GM12872 (cell line): ENCODE measurements around the gene AHCYL1.

Source experiments
- TF ChIP-seq, protein P1 (sequence below): IDR thresholded peaks from 3 replicates; pipeline ENCODE4 v1.5.1; 2011; ENCODE audit warnings: low read depth, mild to moderate bottlenecking, low read length, moderate library complexity; ENCODE audit not compliant: insufficient read depth

Gene AHCYL1

DNA sequence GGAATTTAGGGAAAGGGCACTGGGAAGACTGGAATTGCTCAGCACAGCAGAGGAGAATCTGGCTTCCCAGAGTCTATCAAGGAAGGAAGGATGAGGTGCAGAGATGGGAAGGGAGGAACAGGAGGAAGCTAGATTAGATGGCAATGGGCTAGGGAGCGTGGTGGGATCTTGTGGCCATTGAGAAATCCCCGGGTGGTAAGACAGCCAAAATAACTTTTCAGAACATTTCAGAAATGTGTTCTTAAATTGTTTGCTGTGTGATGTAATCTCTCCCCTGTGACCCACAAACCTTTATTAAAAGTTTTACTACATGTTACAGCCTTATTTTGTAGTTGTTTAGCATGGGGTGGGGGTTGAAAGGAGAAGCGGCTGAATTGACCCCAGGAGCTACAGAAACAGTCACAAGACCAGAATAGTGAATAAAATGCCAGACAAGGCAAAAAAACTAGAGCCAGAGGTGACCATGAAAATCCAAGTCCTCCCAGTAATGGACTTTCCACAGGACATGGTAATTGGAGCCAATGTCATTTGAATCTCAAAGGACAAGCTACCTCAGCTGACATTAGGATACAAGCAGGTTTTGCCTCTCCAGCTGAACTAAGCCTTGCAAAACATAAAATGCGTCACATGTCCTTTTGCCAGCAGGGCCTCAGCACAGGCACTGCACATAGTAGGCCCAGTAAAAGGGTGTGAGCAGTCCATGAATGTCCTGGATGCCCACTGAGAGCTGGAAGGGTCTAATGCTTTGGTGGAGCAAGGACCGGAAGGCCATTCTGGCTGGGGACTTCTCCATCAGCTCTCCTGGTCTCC, 980 bp upstream of the AHCYL1 start:
- TF ChIP-seq, protein P1, sequence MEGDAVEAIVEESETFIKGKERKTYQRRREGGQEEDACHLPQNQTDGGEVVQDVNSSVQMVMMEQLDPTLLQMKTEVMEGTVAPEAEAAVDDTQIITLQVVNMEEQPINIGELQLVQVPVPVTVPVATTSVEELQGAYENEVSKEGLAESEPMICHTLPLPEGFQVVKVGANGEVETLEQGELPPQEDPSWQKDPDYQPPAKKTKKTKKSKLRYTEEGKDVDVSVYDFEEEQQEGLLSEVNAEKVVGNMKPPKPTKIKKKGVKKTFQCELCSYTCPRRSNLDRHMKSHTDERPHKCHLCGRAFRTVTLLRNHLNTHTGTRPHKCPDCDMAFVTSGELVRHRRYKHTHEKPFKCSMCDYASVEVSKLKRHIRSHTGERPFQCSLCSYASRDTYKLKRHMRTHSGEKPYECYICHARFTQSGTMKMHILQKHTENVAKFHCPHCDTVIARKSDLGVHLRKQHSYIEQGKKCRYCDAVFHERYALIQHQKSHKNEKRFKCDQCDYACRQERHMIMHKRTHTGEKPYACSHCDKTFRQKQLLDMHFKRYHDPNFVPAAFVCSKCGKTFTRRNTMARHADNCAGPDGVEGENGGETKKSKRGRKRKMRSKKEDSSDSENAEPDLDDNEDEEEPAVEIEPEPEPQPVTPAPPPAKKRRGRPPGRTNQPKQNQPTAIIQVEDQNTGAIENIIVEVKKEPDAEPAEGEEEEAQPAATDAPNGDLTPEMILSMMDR, result no peak

DNA sequence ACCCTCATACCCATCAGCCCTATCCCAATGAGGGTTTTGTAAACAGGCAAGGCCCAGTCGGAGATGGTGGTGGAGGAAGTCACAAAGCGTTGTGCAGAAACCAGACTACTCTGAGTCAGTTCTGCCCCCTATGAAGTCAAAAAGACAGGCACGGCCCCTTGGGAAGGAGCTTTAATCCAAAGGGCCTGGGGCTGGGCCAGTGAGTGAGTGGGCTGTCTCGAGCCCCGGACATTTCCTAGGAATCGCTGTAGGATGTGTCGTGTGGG, 442 bp upstream of the AHCYL1 start:
- TF ChIP-seq, protein P1, result no peak

DNA sequence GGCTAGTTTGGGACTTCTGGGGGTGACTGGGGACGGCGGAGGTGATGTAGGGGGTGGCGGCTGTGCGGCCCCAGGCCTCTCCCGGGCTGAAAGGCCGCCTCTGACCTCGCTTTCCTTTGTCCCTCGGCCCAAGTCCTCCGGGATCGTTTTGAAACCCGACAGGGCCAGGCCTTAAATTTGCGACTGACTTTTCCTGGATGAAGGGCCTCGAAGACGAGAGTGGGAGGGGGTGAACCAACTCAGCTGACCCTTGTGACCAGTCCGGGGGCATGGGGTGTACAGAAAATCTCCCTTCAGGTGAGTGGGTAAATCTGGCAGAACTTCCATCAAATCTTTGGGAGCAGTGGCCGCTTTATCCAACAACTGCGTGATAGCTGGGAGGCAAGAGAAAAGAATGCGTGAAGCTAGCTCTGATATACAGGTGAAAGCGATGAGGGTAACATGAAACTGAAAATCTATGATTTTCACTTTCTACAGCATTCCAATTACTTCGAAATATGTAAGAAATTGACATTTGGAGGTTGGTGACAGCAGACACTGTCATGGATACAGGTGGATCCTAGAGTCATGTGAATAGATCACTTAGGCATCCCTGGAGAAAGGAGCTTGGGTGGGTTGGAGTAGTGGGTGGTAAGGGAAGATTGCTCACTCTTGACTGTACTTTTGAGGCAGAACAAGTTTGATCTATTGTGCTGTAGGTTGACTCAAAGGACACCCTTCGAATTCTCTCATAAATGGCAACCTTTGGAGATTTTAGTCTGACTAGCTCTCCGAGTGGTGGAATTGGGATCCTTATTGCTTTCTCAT, 885 bp downstream of the AHCYL1 start:
- TF ChIP-seq, protein P1, result no peak

DNA sequence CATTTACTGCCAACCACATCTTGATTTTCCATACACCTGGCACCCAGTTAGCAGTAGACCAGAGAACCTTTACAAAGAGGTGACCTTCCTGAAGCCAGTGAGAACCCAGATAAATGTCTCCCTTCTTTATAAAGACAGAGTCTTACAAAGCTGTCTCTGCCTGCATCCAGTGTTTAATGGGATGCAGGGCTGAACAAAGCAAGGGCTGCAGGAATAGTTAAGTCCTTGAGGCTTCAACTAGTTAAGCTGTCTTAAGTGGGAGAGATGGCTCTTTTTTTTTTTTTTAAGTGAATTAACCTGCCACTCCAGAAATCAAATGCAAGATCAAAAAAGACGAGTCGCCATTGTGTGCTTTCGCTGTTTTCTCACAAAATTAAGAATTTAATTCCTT, 1.5 kb downstream of the AHCYL1 start:
- TF ChIP-seq, protein P1, result no peak

DNA sequence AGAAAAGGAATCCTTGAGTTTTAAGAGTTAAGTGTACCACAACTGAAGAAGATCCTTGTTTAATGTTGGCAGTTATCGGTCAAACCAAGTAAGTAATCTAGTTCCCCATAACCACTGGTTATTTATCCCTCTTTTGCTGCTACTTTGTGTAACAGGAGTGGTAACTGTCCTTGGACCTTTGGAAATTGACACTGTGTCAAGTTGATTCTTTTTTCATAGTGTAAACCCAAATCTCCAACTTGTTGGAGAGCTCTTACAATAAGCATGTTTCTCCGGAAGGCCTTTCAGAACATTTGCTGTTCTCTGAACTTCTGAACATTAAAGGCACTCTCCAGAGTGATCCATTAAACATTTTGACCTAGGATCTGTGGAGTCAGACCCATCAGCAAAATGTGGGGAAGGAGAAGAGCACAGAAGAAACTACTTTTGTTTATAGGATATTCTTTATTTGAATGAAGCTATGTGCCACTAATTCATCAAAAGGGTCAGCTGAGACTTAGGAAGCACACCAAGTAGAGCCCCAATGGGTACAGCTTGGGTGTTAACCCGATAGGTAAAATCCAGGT, 3.9 kb downstream of the AHCYL1 start:
- TF ChIP-seq, protein P1, result no peak

DNA sequence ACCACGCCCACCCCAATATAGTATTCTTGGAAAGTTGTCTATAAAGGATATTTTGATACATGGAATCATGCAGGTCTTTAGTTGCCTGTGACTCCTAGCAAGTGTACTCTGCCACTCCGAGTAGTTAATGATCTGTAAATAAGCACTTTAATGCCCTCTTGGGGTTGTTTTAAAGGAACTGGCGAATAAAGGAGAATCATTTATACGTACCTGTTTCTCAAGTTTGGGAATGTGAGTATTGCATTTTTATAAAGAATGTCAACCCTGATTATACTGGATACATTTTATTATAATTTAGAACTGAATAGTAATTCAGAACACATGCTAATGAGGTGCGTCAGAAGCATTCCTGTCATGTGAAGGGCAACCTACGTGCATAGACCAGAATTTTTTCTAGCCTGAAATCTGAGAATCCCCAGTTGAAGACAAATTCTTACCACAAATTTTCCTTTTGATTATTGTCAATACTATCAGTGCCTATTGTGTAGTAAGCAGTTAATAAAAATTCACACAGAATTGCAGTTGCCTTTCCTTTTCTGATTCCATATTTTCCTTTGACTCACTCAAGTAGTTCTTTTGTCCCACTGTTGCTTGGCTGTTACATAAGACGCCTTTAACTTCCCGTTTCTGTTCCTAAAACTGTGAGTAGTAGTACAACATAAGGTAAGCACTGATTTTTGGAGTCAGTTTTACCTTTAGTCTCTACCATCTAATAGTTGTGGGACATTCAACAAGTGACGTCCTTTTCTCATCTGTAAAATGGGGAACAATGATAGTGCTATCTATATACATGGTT, 5.1 kb downstream of the AHCYL1 start:
- TF ChIP-seq, protein P1, result no peak

DNA sequence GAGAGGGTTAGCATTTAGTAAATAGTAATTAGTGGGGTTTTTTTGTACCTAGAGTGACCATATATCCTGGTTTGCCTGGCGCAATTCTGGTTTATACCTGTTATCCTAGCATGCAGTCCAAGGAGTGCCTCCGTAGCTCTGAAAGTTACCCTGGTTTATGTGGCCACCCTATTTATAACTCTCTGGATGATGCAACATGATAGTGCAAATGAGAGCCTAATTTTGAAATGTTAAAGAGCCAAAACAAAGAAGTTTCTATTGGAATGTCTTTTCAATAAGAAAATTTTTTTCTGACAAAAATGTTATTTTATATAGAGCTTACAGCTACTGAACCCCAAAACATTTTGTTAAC, 5.7 kb downstream of the AHCYL1 start:
- TF ChIP-seq, protein P1, result no peak
